WERI-Rb-1 (cell line): ENCODE results near the gene TXLNA.

Experiments
- DNase-seq: peaks from one replicate; pipeline ENCODE4 v3.0.0-alpha.2; 2020
- H3K27ac ChIP-seq: fragments of 250-450 bp; sonication (Bioruptor Pico); 2 replicates; pipeline ENCODE4 v1.5.1; 2020; ENCODE audit warnings: mild to moderate bottlenecking, moderate library complexity
- H3K27me3 ChIP-seq: fragments of 250-450 bp; sonication (Bioruptor Pico); 2 replicates; pipeline ENCODE4 v1.5.1; 2021; ENCODE audit warnings: mild to moderate bottlenecking, low read depth, moderate library complexity; ENCODE audit not compliant: insufficient read depth, severe bottlenecking
- H3K36me3 ChIP-seq: fragments of 250-450 bp; sonication (Bioruptor Pico); 2 replicates; pipeline ENCODE4 v1.5.1; 2020; ENCODE audit warnings: mild to moderate bottlenecking, moderate library complexity
- H3K4me3 ChIP-seq: 2 replicates; pipeline ENCODE4 v1.5.1; 2011; ENCODE audit warnings: low read depth, mild to moderate bottlenecking, control low read depth, low read length
- H3K9me3 ChIP-seq: fragments of 250-450 bp; sonication (Bioruptor Pico); 2 replicates; pipeline ENCODE4 v1.5.1; 2021; ENCODE audit warnings: mild to moderate bottlenecking, moderate library complexity; ENCODE audit not compliant: severe bottlenecking
- TF ChIP-seq, protein P1 (sequence below): IDR thresholded peaks from 2 replicates; pipeline ENCODE4 v1.5.1; 2011; ENCODE audit warnings: low read depth, mild to moderate bottlenecking, control low read depth, inconsistent platforms, low read length

Gene TXLNA

DNA sequence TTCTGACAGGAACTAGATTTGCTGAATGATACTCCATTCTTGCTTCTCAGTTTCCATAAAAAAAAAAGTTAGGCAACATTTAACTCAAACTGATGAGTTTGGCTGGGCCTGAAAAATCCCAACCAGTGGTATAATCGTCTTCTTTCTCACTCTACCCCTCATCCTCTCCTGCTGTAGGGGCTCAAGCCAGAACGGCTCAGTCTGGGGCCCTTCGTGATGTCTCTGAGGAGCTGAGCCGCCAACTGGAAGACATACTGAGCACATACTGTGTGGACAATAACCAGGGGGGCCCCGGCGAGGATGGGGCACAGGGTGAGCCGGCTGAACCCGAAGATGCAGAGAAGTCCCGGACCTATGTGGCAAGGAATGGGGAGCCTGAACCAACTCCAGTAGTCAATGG is 1.6 kb downstream of the TXLNA start:
- Histone ChIP-seq H3K36me3 (peaks cover 60% of the 10 kb centered on the region), H3K27ac (peak overlapping the region; percentile 30; the same call in 1 of the 2 replicates), H3K27me3 (no peaks in the 10 kb centered on the region), H3K4me3 (peak overlapping the region; percentile 82), H3K9me3 (no peaks in the 10 kb centered on the region)
- TF ChIP-seq, protein P1, sequence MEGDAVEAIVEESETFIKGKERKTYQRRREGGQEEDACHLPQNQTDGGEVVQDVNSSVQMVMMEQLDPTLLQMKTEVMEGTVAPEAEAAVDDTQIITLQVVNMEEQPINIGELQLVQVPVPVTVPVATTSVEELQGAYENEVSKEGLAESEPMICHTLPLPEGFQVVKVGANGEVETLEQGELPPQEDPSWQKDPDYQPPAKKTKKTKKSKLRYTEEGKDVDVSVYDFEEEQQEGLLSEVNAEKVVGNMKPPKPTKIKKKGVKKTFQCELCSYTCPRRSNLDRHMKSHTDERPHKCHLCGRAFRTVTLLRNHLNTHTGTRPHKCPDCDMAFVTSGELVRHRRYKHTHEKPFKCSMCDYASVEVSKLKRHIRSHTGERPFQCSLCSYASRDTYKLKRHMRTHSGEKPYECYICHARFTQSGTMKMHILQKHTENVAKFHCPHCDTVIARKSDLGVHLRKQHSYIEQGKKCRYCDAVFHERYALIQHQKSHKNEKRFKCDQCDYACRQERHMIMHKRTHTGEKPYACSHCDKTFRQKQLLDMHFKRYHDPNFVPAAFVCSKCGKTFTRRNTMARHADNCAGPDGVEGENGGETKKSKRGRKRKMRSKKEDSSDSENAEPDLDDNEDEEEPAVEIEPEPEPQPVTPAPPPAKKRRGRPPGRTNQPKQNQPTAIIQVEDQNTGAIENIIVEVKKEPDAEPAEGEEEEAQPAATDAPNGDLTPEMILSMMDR: no peak
- no peak for DNase-seq

DNA sequence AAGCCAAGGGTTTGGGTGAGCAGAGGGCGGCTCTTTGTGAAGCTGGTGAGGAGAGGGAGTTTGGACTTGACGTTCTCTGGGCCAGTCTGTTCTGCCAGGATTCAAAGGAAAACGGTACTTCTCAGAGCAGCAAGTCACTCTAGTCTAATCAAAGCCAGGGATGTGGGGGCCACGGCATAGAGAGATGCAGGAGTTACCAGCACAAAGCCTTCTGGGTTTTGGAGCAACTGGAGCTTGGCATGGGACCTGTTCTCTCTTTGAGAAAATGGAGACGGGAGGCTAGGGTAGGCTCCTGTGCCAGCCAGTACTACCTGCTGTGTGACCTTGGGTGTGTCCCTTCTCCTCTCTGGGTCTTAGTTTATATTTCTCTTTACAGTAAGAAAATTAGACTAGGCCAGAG is 2.1 kb downstream of the TXLNA start:
- peaks cover 65% of the 10 kb centered on the region for H3K36me3 ChIP-seq
- H3K27me3 ChIP-seq: no peaks in the 10 kb centered on the region
- no peaks in the 10 kb centered on the region for H3K9me3 ChIP-seq
- no peak for DNase-seq
- no peak overlapping the region for H3K4me3 ChIP-seq
- TF ChIP-seq, protein P1: no peak
- H3K27ac ChIP-seq: no peak overlapping the region

- no peaks in the 10 kb centered on the region for H3K27me3 ChIP-seq
- no peak overlapping the region for H3K27ac ChIP-seq
- peaks cover 70% of the 10 kb centered on the region for H3K36me3 ChIP-seq
- TF ChIP-seq, protein P1: no peak
- no peak overlapping the region for H3K4me3 ChIP-seq
- no peak for DNase-seq
- no peaks in the 10 kb centered on the region for H3K9me3 ChIP-seq
Observed at GRCh38 chr1:32182060-32182459, 2.6 kb downstream of the TXLNA start.

DNA sequence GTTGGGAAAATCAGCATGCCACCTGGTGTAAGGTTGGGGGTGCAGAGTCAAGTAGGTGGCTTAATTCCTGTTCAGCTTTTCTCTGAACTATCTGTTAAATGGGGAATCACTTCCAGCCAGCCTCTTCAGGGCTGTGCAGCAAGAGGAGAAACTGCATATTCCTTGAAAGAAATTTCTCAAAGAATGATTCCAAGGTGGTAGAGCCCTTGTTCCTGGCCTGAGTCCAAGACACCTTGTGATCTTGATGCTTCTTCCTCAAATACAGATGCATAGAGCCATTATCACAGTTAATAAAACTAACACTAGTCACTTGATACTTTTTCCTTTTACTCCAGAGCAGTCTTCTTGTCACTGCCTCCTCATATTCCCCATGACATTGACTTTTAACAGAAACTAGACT is 5.2 kb downstream of the TXLNA start:
- Histone ChIP-seq H3K27me3 (no peaks in the 10 kb centered on the region), H3K36me3 (peaks cover 96% of the 10 kb centered on the region), H3K4me3 (no peak overlapping the region), H3K27ac (no peak overlapping the region), H3K9me3 (no peaks in the 10 kb centered on the region)
- no peak for DNase-seq
- TF ChIP-seq, protein P1: no peak

GRCh38 chr1:32186077-32186476 is 6.6 kb downstream of the TXLNA start:
- Histone ChIP-seq H3K27ac (no peak overlapping the region), H3K9me3 (no peaks in the 10 kb centered on the region), H3K27me3 (no peaks in the 10 kb centered on the region), H3K4me3 (no peak overlapping the region), H3K36me3 (peaks cover 98% of the 10 kb centered on the region)
- TF ChIP-seq, protein P1: no peak
- DNase-seq: no peak

GRCh38 chr1:32186491-32186890 is 7.0 kb downstream of the TXLNA start:
- H3K36me3 ChIP-seq: peaks cover 98% of the 10 kb centered on the region
- no peak overlapping the region for H3K27ac ChIP-seq
- TF ChIP-seq, protein P1: no peak
- no peaks in the 10 kb centered on the region for H3K9me3 ChIP-seq
- no peak overlapping the region for H3K4me3 ChIP-seq
- DNase-seq: no peak
- no peaks in the 10 kb centered on the region for H3K27me3 ChIP-seq
